Vagina (tissue), 2 donors: ENCODE measurements around the gene ARCN1.
A peak's percentile ranks its signal among the peaks of the same experiment; 100 is the strongest.
"Not testable (repeated sequence)": the region's sequence is repeated elsewhere in the genome, so short reads cannot be mapped to it uniquely, and the experiment has no call there.

Source experiments
- CTCF ChIP-seq, 3 experiments: fragments of 450-650 bp in 2 of 3; fragments of 200-600 bp in 1 of 3; sonication (generic) in 1 of 3; IDR thresholded peaks; one replicate each; pipeline ENCODE4 v1.5.1; 2017 to 2019; ENCODE audit warnings: antibody characterized with exemption in 3 of 3, mild to moderate bottlenecking in 2 of 3, moderate library complexity in 2 of 3
- POLR2A ChIP-seq, 2 donors: fragments of 450-650 bp; IDR thresholded peaks; one replicate each; pipeline ENCODE4 v1.6.1; 2017; ENCODE audit warnings: antibody characterized with exemption in 2 of 2, mild to moderate bottlenecking in 2 of 2, moderate library complexity in 2 of 2
- POLR2AphosphoS5 ChIP-seq, 2 donors: sonication (generic); formaldehyde crosslinking; IDR thresholded peaks; one replicate each; pipeline ENCODE4 v1.9.0; 2017; ENCODE audit warnings: antibody characterized with exemption in 2 of 2, mild to moderate bottlenecking in 2 of 2, low read depth in 1 of 2; ENCODE audit not compliant: insufficient read depth in 1 of 2

DNA sequence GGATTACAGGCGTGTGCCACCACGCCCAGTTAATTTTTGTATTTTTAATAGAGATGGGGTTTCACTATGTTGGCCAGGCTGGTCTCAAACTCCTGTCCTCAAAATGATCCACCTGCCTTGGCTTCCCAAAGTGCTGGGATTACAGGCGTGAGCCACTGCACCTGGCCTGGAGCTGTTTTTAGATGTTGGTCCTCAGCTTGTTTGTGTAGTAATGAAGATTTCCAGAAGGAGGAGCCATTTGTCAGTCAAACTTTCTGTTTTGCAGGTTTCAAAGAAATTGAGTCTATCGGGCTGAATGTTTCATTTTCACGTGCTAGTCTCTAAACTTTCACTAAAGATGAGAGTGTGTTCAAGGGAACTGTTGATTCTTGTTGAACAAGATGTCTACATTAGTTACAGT is 22.8 kb downstream of the ARCN1 start:
- peak in 2 of 3 experiments; percentile 23 to 61 for TF ChIP-seq CTCF (IDR thresholded peaks at IDR 0.05)
- TF ChIP-seq POLR2A (IDR thresholded peaks at IDR 0.05), result not testable (repeated sequence)
- TF ChIP-seq POLR2AphosphoS5 (IDR thresholded peaks at IDR 0.05; ENCODE audit: insufficient read depth in 1 of 2, low read depth in 1 of 2), result peak in 1 of 2 donors; percentile 49
